CD4-positive, alpha-beta T cell (primary cell): Measurements from ENCODE around the gene SGTB. TPM values are rescaled to one million over a fixed set of nuclear protein-coding genes. Genes with fewer than 3 reads are reported as not detected.

ENCODE experiments used
- ATAC-seq: fragments of 200-7000 bp; cut with Tn5 transposase; one replicate; pipeline ENCODE4 v1.10.0; 2022; ENCODE audit warnings: mild to moderate bottlenecking; ENCODE audit not compliant: poor library complexity
- CTCF ChIA-PET: fragments of 350-600 bp; sonication (Branson Sonifier 250); formaldehyde crosslinking; loops from one replicate; lab custom pipeline; 2021; ENCODE audit warnings: antibody characterized with exemption, inconsistent platforms; lab: Charles Lee
- POLR2A ChIA-PET: fragments of 350-600 bp; sonication (Branson Sonifier 250); formaldehyde crosslinking; loops from one replicate; lab custom pipeline; 2021; ENCODE audit warnings: antibody characterized with exemption, inconsistent platforms; lab: Charles Lee
- DNase-seq, 14 experiments: peaks; one replicate each; pipeline ENCODE4 v3.0.0-alpha.2; 2013 to 2020; ENCODE audit warnings: mixed read lengths in 2 of 14
- H3K27ac ChIP-seq, 2 donors: one replicate each; pipeline versions ENCODE4 v1.5.1 to v1.7.0; 2013; ENCODE audit warnings: low read length in 2 of 2, low read depth in 1 of 2, mild to moderate bottlenecking in 1 of 2
- H3K27me3 ChIP-seq, 2 experiments: 1 replicate in 1 of 2; 2 replicates in 1 of 2; pipeline versions ENCODE4 v1.6.1 to v1.7.0; 2013; ENCODE audit warnings: low read length in 2 of 2, control low read depth in 1 of 2, mild to moderate bottlenecking in 1 of 2, moderate library complexity in 1 of 2; ENCODE audit not compliant: insufficient read depth in 2 of 2, control insufficient read depth in 1 of 2
- H3K36me3 ChIP-seq: one replicate; pipeline ENCODE4 v1.6.1; 2013; ENCODE audit warnings: low read length, control low read depth; ENCODE audit not compliant: insufficient read depth
- H3K4me1 ChIP-seq: one replicate; pipeline ENCODE4 v1.6.1; 2013; ENCODE audit warnings: low read length, control low read depth; ENCODE audit not compliant: insufficient read depth
- H3K4me3 ChIP-seq: one replicate; pipeline ENCODE4 v1.5.1; 2013; ENCODE audit warnings: mild to moderate bottlenecking, low read length, moderate library complexity
- H3K9me3 ChIP-seq, 2 experiments: 1 replicate in 1 of 2; 2 replicates in 1 of 2; pipeline versions ENCODE4 v1.6.1 to v1.7.0; 2013; ENCODE audit warnings: low read length in 2 of 2, mild to moderate bottlenecking in 2 of 2, control low read depth in 1 of 2, moderate library complexity in 1 of 2; ENCODE audit not compliant: control insufficient read depth in 1 of 2, insufficient read depth in 1 of 2
- H3K27ac Mint-ChIP-seq: one replicate; pipeline ENCODE4 v1.8.0; 2020; ENCODE audit warnings: mixed read lengths
- H3K27me3 Mint-ChIP-seq: one replicate; pipeline ENCODE4 v1.8.0; 2021; ENCODE audit warnings: mixed read lengths
- H3K36me3 Mint-ChIP-seq: one replicate; pipeline ENCODE4 v1.8.0; 2021; ENCODE audit warnings: low read depth, mixed read lengths
- H3K4me1 Mint-ChIP-seq: one replicate; pipeline ENCODE4 v1.8.0; 2021; ENCODE audit warnings: low read depth, mixed read lengths
- H3K4me3 Mint-ChIP-seq: one replicate; pipeline ENCODE4 v1.8.0; 2020; ENCODE audit warnings: mild to moderate bottlenecking, mixed read lengths
- H3K9me3 Mint-ChIP-seq: one replicate; pipeline ENCODE4 v1.8.0; 2020; ENCODE audit warnings: mixed read lengths
- intact Hi-C, 2 experiments: fragments of 100-400 bp; cut with DNase I in 1 of 2; cut with micrococcal nuclease in 1 of 2; formaldehyde crosslinking; loops; one replicate each; pipeline versions ENCODE4 v1.15.1 to v1.9.0; 2023 to 2025; cut with DNase I, micrococcal nuclease
- total RNA-seq, 174 experiments: library from RNA in 2 of 174; stranded (reverse) in 2 of 174; gene quantifications; one replicate each; pipeline ENCODE4 v1.2.3 and lab custom pipeline; 2021 to 2026
- TF ChIP-seq, protein P1 (sequence below): fragments of 200-600 bp; IDR thresholded peaks from one replicate; pipeline ENCODE4 v1.8.0; 2022; ENCODE audit warnings: antibody characterized with exemption, mild to moderate bottlenecking

Gene SGTB
- total RNA-seq, 2 experiments from 2014 or later: 84.2 to 93.7 TPM

DNA sequence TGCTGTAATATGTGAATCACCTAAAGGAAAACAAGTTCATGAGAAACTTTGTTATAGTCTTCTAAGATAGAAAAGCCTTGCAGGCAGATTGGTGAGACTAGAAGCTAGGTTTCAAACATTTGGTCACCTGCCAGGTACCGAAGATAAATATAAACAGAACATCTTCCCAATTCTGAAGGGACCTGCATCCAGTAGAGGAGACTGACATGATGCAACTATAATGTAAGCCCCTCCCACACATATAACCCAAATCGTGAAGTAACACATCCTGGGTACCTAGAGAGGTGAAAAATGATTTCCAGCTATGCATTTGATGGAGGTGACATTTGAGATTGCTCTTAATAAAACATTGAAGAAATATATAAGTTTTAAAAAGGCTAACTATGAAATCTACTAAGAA lies 67.2 kb downstream of the SGTB start:
- intact Hi-C loops: no loop called here
- H3K9me3 Mint-ChIP-seq: no peaks in the 10 kb centered on the region

DNA sequence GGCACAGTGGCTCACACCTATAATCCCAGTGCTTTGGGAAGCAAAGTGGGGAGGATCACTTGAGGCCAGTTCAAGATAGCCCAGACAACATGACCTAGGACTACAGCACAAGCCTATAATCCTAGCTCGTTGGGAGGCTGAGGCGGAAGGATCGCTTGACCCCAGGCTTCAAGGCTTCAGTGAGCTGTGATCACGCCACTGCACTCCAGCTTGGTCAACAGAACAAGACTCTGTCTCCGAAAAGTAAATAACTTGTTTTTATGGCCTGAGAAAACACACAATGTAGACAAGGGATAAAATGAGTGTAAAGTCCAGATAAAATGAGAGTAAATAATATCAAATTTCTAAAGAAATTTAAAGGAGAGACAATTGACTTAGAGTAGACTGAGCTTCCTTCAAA lies 70.8 kb downstream of the SGTB start:
- H3K9me3 ChIP-seq: no peaks in the 10 kb centered on the region
- ATAC-seq (no peak), DNase-seq (no peak)
- no peaks in the 10 kb centered on the region for H3K4me1 Mint-ChIP-seq
- intact Hi-C loops: no loop called here
- no peaks in the 10 kb centered on the region for H3K27me3 Mint-ChIP-seq
- H3K27me3 ChIP-seq: no peaks in the 10 kb centered on the region
- no peak overlapping the region for H3K4me3 Mint-ChIP-seq
- ChIA-PET CTCF (no interaction called here), POLR2A (no interaction called here)
- H3K36me3 Mint-ChIP-seq: peaks cover 64% of the 10 kb centered on the region
- H3K9me3 Mint-ChIP-seq: no peaks in the 10 kb centered on the region
- TF ChIP-seq, protein P1, sequence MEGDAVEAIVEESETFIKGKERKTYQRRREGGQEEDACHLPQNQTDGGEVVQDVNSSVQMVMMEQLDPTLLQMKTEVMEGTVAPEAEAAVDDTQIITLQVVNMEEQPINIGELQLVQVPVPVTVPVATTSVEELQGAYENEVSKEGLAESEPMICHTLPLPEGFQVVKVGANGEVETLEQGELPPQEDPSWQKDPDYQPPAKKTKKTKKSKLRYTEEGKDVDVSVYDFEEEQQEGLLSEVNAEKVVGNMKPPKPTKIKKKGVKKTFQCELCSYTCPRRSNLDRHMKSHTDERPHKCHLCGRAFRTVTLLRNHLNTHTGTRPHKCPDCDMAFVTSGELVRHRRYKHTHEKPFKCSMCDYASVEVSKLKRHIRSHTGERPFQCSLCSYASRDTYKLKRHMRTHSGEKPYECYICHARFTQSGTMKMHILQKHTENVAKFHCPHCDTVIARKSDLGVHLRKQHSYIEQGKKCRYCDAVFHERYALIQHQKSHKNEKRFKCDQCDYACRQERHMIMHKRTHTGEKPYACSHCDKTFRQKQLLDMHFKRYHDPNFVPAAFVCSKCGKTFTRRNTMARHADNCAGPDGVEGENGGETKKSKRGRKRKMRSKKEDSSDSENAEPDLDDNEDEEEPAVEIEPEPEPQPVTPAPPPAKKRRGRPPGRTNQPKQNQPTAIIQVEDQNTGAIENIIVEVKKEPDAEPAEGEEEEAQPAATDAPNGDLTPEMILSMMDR: no peak
- H3K4me3 ChIP-seq: no peak overlapping the region
- H3K27ac Mint-ChIP-seq: no peak overlapping the region
- no peaks in the 10 kb centered on the region for H3K4me1 ChIP-seq
- peaks cover 33% of the 10 kb centered on the region for H3K36me3 ChIP-seq
- H3K27ac ChIP-seq: no peak overlapping the region

More for the DNA sequence above, 67.2 kb downstream of the SGTB start:
- no peaks in the 10 kb centered on the region for H3K27me3 ChIP-seq
- ATAC-seq (no peak), DNase-seq (no peak)
- ChIA-PET CTCF (no interaction called here), POLR2A (no interaction called here)
- H3K4me3 Mint-ChIP-seq: no peak overlapping the region
- TF ChIP-seq, protein P1: no peak
- no peaks in the 10 kb centered on the region for H3K4me1 Mint-ChIP-seq
- no peaks in the 10 kb centered on the region for H3K9me3 ChIP-seq
- H3K27me3 Mint-ChIP-seq: no peaks in the 10 kb centered on the region
- no peak overlapping the region for H3K27ac Mint-ChIP-seq
- peaks cover 52% of the 10 kb centered on the region for H3K36me3 Mint-ChIP-seq
- no peaks in the 10 kb centered on the region for H3K4me1 ChIP-seq
- H3K36me3 ChIP-seq: peaks cover 18% of the 10 kb centered on the region
- H3K27ac ChIP-seq: no peak overlapping the region
- H3K4me3 ChIP-seq: no peak overlapping the region

DNA sequence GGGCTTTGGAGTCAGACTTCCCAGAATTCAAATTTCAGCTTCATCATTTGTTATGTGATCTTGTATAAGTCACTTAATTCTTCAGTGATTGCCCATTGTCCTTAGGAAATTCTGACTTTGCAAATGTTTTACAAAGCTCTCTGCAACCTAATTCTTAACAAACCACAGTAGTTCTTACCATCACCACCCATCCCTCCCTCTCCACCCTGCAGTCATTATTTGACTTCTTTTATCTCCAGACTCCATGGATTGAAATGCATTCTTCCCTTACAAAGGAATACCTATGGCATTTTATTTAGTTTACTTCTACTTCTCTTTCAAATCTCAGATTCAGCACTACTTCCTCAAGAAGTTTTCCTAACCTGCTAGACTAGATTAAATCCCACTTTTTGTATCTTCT lies 74.0 kb downstream of the SGTB start:
- ChIA-PET CTCF (no interaction called here), POLR2A (no interaction called here)
- H3K36me3 ChIP-seq: peaks cover 34% of the 10 kb centered on the region
- no peak overlapping the region for H3K4me3 Mint-ChIP-seq
- no peak overlapping the region for H3K4me3 ChIP-seq
- intact Hi-C loops: no loop called here
- peaks cover 54% of the 10 kb centered on the region for H3K36me3 Mint-ChIP-seq
- no peaks in the 10 kb centered on the region for H3K4me1 ChIP-seq
- no peak overlapping the region for H3K27ac Mint-ChIP-seq
- H3K9me3 ChIP-seq: no peaks in the 10 kb centered on the region
- ATAC-seq (no peak), DNase-seq (no peak)
- no peaks in the 10 kb centered on the region for H3K27me3 ChIP-seq
- no peak overlapping the region for H3K27ac ChIP-seq
- no peaks in the 10 kb centered on the region for H3K27me3 Mint-ChIP-seq
- no peaks in the 10 kb centered on the region for H3K9me3 Mint-ChIP-seq
- TF ChIP-seq, protein P1: no peak
- no peaks in the 10 kb centered on the region for H3K4me1 Mint-ChIP-seq
